OCI-LY7 (cell line): ENCODE measurements around the gene HLF.

Source experiments
- CTCF ChIP-seq: fragments of 200-600 bp; sonication (generic); conservative IDR thresholded peaks from 2 replicates; pipeline ENCODE4 v1.5.1; 2014; ENCODE audit warnings: mild to moderate bottlenecking, antibody characterized with exemption, low read length, moderate library complexity, mixed read lengths
- EZH2phosphoT487 ChIP-seq: fragments of 200-600 bp; sonication (generic); IDR thresholded peaks from 2 replicates; pipeline ENCODE4 v1.6.1; 2018; ENCODE audit warnings: low read depth, borderline replicate concordance, mild to moderate bottlenecking, mixed run types, antibody characterized with exemption, low read length, moderate library complexity, mixed read lengths

DNA sequence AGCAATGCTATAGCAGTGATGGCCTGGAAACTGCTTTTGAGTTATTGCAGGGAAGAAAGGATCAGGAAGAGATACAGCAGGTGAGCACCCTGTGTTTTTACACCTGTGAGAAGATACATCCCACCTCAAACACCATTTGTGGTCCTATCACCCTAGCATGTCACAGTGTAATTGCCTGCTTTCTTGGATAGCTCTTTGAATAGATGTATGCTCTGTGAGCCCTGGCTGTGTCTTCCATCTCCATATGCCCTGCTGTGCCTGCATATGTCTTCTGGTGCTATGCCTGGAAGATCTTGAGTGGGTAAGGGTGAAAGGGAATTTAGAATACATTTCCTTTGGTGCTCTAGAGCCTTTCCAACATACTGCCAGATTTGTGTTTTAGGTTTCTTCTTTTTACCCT, 15.5 kb downstream of the HLF start:
- TF ChIP-seq CTCF (no peak), EZH2phosphoT487 (no peak)
